Heart right ventricle (tissue), 16 donors: Measurements from ENCODE around the gene DBNL. TPM values are rescaled to one million over a fixed set of nuclear protein-coding genes. Genes with fewer than 3 reads are reported as not detected.

Experiments used
- ATAC-seq, 8 donors: fragments of 200-7000 bp; cut with Tn5 transposase; one replicate each; pipeline ENCODE4 v1.9.1; 2020; ENCODE audit warnings: mild to moderate bottlenecking in 8 of 8, moderate library complexity in 8 of 8, moderate number of reproducible peaks in 1 of 8
- DNase-seq, 2 donors: peaks; one replicate each; pipeline ENCODE4 v3.0.0-alpha.2; 2020
- H3K27ac ChIP-seq, 10 donors: fragments of 200-600 bp; sonication (generic) in 2 of 10; one replicate each; pipeline versions ENCODE4 v1.5.0 to v1.8.0; 2020 to 2022; ENCODE audit warnings: mild to moderate bottlenecking in 3 of 10
- H3K27me3 ChIP-seq, 7 donors: fragments of 200-600 bp; one replicate each; pipeline ENCODE4 v1.8.0; 2021 to 2022; ENCODE audit warnings: mild to moderate bottlenecking in 2 of 7
- H3K36me3 ChIP-seq, 9 donors: fragments of 200-600 bp; sonication (generic) in 1 of 9; one replicate each; pipeline versions ENCODE4 v1.5.0 to v1.8.0; 2020 to 2022; ENCODE audit warnings: mild to moderate bottlenecking in 2 of 9
- H3K4me1 ChIP-seq, 9 donors: fragments of 200-600 bp; sonication (generic) in 1 of 9; one replicate each; pipeline versions ENCODE4 v1.5.0 to v1.8.0; 2020 to 2022; ENCODE audit warnings: mild to moderate bottlenecking in 4 of 9
- H3K4me3 ChIP-seq, 10 donors: fragments of 200-600 bp; sonication (generic) in 2 of 10; one replicate each; pipeline versions ENCODE4 v1.5.0 to v1.8.0; 2020 to 2022; ENCODE audit warnings: mild to moderate bottlenecking in 7 of 10, moderate library complexity in 2 of 10
- H3K9me3 ChIP-seq, 11 donors: fragments of 200-600 bp in 10 of 11; sonication (generic) in 2 of 11; one replicate each; pipeline versions ENCODE4 v1.5.0 to v1.8.0; 2013 to 2022; ENCODE audit warnings: mild to moderate bottlenecking in 2 of 11, control low read depth in 1 of 11, moderate library complexity in 1 of 11
- WGBS, 2 donors: extraction: QIAGEN DNeasy Blood & Tissue Kit; methylation state at CpG; one replicate each; pipeline ENCODE4 v1.1.7; 2013; ENCODE audit warnings: inconsistent platforms in 1 of 2; 5-methylcytosine and 5-hydroxymethylcytosine counted together
- intact Hi-C, 10 donors: fragments of 100-400 bp; cut with DNase I; formaldehyde crosslinking; loops; one replicate each; pipeline versions ENCODE4 v1.11.1 to v1.14.2; 2022
- microRNA-seq, 2 donors: library from miRNA; unstranded; fragments of <30 nt; microRNA quantifications; one replicate each; pipeline ENCODE4 v1.2.0, GENCODE V29; 2021
- polyA plus RNA-seq, 2 donors: library from polyadenylated mRNA; stranded (reverse); fragments of 200-250 nt; gene quantifications; one replicate each; pipeline ENCODE4 v1.2.3, GENCODE V29; 2013
- total RNA-seq, 10 donors: library from RNA; stranded (reverse); fragmentation: NEBNext Ultra II Directional in 3 of 10; extraction: Animal tissue kit (Norgen Biotek cat#: 25700) in 3 of 10; gene quantifications; one replicate each; pipeline versions ENCODE4 v1.2.1 to v1.2.4, GENCODE V29; 2021 to 2023
- TF ChIP-seq, protein P1 (sequence below), 9 donors: fragments of 200-600 bp; sonication (generic) in 2 of 9; IDR thresholded peaks; one replicate each; pipeline versions ENCODE4 v1.5.0 to v1.8.0; 2021 to 2022; ENCODE audit warnings: antibody characterized with exemption in 9 of 9, mild to moderate bottlenecking in 5 of 9, moderate library complexity in 1 of 9
- donor health status: Arrhythmogenic right ventricular cardiomyopathy.
- donor health status: ischemic (EF 13 %, LVEDD 7.1; RV severe dilation, severe dysfunction).
- donor health status: healthy with polysubstance abuse.
- donor health status: DM: no; HTN: yes; CAD: no.
- donor health status: DM: no; HTN: no; CAD: no.
- donor health status: ischemic (EF 25% LVEDD 6.9; RV normal size, moderate dysfunction).
- donor health status: ischemic (EF 25% LVEDD 5.7; RV mildly dilated, moderate dysfunction).
- donor health status: healthy.
- donor health status: DM: yes; HTN: yes; CAD: no.
- donor health status: Ischemic cardiomyopathy.
- donor health status: ischemic (EF 35%, LVEDD 5.7; RV mildly dilated, moderate dysfunction).
- donor health status: nonischemic (EF 11% LVEDD 7.7; RV severe dilation, severe dysfunction).
- donor health status: DM: yes; HTN: yes; CAD: no.
- donor health status: PGD.
- donor health status: ischemic (EF 29% LVEDD 5.4; RV normal size, mild dysfunction).
- donor health status: nonischemic (EF 23%, LVEDD 6.1; RV moderate dilation, normal function).

DBNL gene
- total and polyA plus RNA-seq, 12 donors, result 26.0 to 74.3 (median 35.4) TPM

DNA sequence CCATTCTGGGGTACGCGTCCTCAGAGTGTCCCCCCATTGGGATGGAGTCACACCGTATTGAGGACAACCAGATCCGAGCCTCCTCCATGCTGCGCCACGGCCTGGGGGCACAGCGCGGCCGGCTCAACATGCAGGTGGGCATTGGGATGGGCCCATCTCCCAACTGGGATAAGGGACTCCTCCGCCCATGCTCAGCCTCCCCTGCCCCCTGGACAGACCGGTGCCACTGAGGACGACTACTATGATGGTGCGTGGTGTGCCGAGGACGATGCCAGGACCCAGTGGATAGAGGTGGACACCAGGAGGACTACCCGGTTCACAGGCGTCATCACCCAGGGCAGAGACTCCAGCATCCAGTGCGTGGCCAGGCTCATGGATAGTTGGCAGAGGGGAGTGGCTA is 65.5 kb downstream of the DBNL start:
- no peaks in the 10 kb centered on the region for H3K9me3 ChIP-seq
- DNase-seq, result no peak
- H3K4me3 ChIP-seq, result no peak overlapping the region
- intact Hi-C loops, result no loop called here
- 92 to 97% methylated on average over 18 of the region's 18 CpGs for WGBS, 2 donors
- no peak overlapping the region for H3K27ac ChIP-seq
- H3K36me3 ChIP-seq, result peaks cover 0 to 68% (median 3%) of the 10 kb centered on the region in 9 donors
- peaks cover under 1 to 36% (median 12%) of the 10 kb centered on the region in 9 donors for H3K4me1 ChIP-seq
- H3K27me3 ChIP-seq, result peaks cover 0 to 10% (median 0%) of the 10 kb centered on the region in 7 donors
- TF ChIP-seq, protein P1, sequence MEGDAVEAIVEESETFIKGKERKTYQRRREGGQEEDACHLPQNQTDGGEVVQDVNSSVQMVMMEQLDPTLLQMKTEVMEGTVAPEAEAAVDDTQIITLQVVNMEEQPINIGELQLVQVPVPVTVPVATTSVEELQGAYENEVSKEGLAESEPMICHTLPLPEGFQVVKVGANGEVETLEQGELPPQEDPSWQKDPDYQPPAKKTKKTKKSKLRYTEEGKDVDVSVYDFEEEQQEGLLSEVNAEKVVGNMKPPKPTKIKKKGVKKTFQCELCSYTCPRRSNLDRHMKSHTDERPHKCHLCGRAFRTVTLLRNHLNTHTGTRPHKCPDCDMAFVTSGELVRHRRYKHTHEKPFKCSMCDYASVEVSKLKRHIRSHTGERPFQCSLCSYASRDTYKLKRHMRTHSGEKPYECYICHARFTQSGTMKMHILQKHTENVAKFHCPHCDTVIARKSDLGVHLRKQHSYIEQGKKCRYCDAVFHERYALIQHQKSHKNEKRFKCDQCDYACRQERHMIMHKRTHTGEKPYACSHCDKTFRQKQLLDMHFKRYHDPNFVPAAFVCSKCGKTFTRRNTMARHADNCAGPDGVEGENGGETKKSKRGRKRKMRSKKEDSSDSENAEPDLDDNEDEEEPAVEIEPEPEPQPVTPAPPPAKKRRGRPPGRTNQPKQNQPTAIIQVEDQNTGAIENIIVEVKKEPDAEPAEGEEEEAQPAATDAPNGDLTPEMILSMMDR (IDR thresholded peaks at IDR 0.05), result no peak
- no peak for ATAC-seq

DNA sequence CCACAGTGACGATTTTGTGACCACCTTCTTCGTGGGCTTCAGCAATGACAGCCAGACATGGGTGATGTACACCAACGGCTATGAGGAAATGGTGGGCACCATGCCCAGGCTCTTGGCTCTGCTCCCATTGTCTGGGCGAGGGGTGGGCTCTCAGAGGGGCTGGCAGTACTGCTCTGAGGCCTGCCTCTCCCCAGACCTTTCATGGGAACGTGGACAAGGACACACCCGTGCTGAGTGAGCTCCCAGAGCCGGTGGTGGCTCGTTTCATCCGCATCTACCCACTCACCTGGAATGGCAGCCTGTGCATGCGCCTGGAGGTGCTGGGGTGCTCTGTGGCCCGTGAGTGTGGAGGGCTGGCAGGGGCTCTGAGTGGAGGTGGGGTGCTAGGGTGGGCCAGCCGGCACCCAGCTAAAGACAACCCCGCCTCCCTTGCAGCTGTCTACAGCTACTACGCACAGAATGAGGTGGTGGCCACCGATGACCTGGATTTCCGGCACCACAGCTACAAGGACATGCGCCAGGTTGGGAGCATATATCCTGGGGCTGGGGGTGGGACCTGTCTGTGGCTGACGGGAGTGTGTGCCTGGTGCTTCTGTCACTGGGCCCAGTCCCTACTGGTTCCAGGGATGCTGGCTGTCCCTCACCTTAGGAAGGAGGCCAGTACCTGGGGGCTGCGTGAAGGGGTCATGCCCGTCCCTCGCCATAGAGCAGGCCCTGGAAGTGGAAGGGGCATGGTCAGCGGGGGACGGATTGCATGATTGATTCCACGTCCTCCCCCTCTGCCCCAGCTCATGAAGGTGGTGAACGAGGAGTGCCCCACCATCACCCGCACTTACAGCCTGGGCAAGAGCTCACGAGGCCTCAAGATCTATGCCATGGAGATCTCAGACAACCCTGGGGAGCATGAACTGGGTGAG is 66.5 kb downstream of the DBNL start:
- DNase-seq (no peak), ATAC-seq (no peak)
- intact Hi-C loops, result no loop called here
- no peak overlapping the region for H3K4me3 ChIP-seq
- TF ChIP-seq, protein P1 (IDR thresholded peaks at IDR 0.05), result no peak
- no peaks in the 10 kb centered on the region for H3K9me3 ChIP-seq
- H3K4me1 ChIP-seq, result peaks cover 0 to 33% (median 11%) of the 10 kb centered on the region in 9 donors
- WGBS, 2 donors, result 74 to 78% methylated on average over 27 of the region's 27 CpGs
- peaks cover 0 to under 1% (median 0%) of the 10 kb centered on the region in 7 donors for H3K27me3 ChIP-seq
- no peak overlapping the region for H3K27ac ChIP-seq
- peaks cover 0 to 78% (median 3%) of the 10 kb centered on the region in 9 donors for H3K36me3 ChIP-seq

Small RNA genes lying within 50 kb of the gene (microRNA-seq; reads per million reads assigned to microRNA genes)
- gene MIR6837 (0.51 to 0.60 reads per million in 2 donors), gene MIR6838 (2.0 to 2.4 reads per million in 2 donors)

Other genes starting within 250 kb of the DBNL start
- gene MRPS24, start 175.2 kb upstream of the DBNL start, total RNA-seq, result 100 to 1,000 TPM; 124 to 197 (median 154) TPM
- 100 to 1,000 TPM; 164 to 227 TPM for gene MRPS24, start 175.2 kb upstream of the DBNL start, polyA plus RNA-seq
- 10 to 100 TPM; 34.6 to 46.3 (median 40.0) TPM for gene URGCP, start 138.1 kb upstream of the DBNL start, total RNA-seq
- 10 to 100 TPM; 14.1 to 33.1 TPM for gene URGCP, start 138.1 kb upstream of the DBNL start, polyA plus RNA-seq
- gene UBE2D4, start 118.3 kb upstream of the DBNL start, total RNA-seq, result 10 to 100 TPM; 34.4 to 56.1 (median 44.6) TPM
- gene UBE2D4, start 118.3 kb upstream of the DBNL start, polyA plus RNA-seq, result 10 to 100 TPM; 26.2 to 35.6 TPM
- gene SPDYE1, start 46.8 kb upstream of the DBNL start, total RNA-seq, result under 1 TPM in 1 of 10 donors, not detected in 9; 0.11 TPM
- not detected for gene SPDYE1, start 46.8 kb upstream of the DBNL start, polyA plus RNA-seq
- 1,000 to 10,000 TPM in 2 of 10 donors, 100 to 1,000 TPM in 8; 375 to 1,148 (median 557) TPM for gene PGAM2, start 20.9 kb downstream of the DBNL start, total RNA-seq
- 1,000 to 10,000 TPM in 1 of 2 donors, 100 to 1,000 TPM in 1; 367 to 2,327 TPM for gene PGAM2, start 20.9 kb downstream of the DBNL start, polyA plus RNA-seq
- gene POLM, start 37.8 kb downstream of the DBNL start, total RNA-seq, result 10 to 100 TPM; 10.9 to 28.4 (median 13.5) TPM
- gene POLM, start 37.8 kb downstream of the DBNL start, polyA plus RNA-seq, result 10 to 100 TPM in 1 of 2 donors, 1 to 10 TPM in 1; 6.7 to 22.8 TPM
- 10 to 100 TPM; 14.1 to 31.3 (median 21.6) TPM for gene AEBP1, start 59.6 kb downstream of the DBNL start, total RNA-seq
- gene AEBP1, start 59.6 kb downstream of the DBNL start, polyA plus RNA-seq, result 10 to 100 TPM; 18.0 to 33.7 TPM
- gene POLD2, start 78.8 kb downstream of the DBNL start, total RNA-seq, result 10 to 100 TPM; 64.4 to 92.0 (median 76.8) TPM
- 100 to 1,000 TPM in 1 of 2 donors, 10 to 100 TPM in 1; 89.3 to 150 TPM for gene POLD2, start 78.8 kb downstream of the DBNL start, polyA plus RNA-seq
- 1,000 to 10,000 TPM in 7 of 10 donors, 100 to 1,000 TPM in 3; 146 to 6,323 (median 1,764) TPM for gene MYL7, start 96.6 kb downstream of the DBNL start, total RNA-seq
- gene MYL7, start 96.6 kb downstream of the DBNL start, polyA plus RNA-seq, result 1,000 to 10,000 TPM; 1,475 to 2,069 TPM
- 1 to 10 TPM in 6 of 10 donors, under 1 TPM in 4; 0.50 to 3.3 (median 1.2) TPM for gene GCK, start 144.7 kb downstream of the DBNL start, total RNA-seq
- 1 to 10 TPM; 4.7 to 6.0 TPM for gene GCK, start 144.7 kb downstream of the DBNL start, polyA plus RNA-seq
- gene YKT6, start 156.3 kb downstream of the DBNL start, total RNA-seq, result 10 to 100 TPM; 42.2 to 58.2 (median 47.7) TPM
- 10 to 100 TPM; 27.7 to 79.6 TPM for gene YKT6, start 156.3 kb downstream of the DBNL start, polyA plus RNA-seq